ENCODE data around the gene NOL9. TPM values are rescaled to one million over a fixed set of nuclear protein-coding genes. Genes with fewer than 3 reads are reported as not detected.

Gene NOL9
- total RNA-seq, 4 donors from 2014 or later = 20.1 to 41.6 (median 23.6) TPM

- Histone ChIP-seq H3K36me3 (peaks cover 34 to 44% of the 10 kb centered on the region in 2 donors), H3K27ac (no peak overlapping the region), H3K27me3 (no peaks in the 10 kb centered on the region), H3K4me1 (peaks cover 20 to 24% of the 10 kb centered on the region in 2 donors), H3K4me3 (replicated peaks in 1 of 3) (no peak overlapping the region), H3K9me3 (no peaks in the 10 kb centered on the region)
- no peak for DNase-seq
- 91 to 93% methylated on average over 15 to 23 of the region's 24 CpGs for WGBS, 2 donors
- TF ChIP-seq POLR2A (IDR thresholded peaks at IDR 0.05) (no peak), CTCF (IDR thresholded peaks at IDR 0.05) (no peak)
- intact Hi-C loops (cut with DNase I) = no loop called here
Measured at GRCh38 chr1:6588893-6589520, 34.7 kb upstream of the NOL9 start.

DNA sequence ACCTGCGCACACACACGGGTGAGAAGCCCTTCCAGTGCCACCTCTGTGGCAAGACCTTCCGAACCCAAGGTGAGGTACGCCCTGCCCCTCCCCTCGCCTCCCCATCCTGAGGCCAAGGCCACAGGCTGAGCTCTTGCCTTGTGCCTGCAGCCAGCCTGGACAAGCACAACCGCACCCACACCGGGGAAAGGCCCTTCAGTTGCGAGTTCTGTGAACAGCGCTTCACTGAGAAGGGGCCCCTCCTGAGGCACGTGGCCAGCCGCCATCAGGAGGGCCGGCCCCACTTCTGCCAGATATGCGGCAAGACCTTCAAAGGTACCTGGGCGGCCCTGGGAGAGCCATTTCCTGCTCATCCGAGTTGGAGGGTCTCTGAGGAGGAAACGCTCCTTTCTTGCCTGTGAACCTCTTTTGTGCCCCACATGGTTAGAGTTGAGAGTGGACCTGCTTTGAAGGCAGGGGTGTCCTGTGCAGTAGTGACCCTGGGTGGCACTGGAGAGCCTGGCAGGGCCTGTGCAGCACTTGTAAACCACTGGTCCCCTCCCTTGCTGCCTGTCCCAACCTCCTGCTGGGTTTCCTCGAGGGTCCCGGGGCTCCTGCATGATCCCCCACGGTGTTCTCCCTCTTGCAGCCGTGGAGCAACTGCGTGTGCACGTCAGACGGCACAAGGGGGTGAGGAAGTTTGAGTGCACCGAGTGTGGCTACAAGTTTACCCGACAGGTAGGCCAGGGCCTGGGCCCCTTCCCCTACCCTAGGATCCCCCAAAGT, 34.0 kb upstream of the NOL9 start:
- H3K9me3 ChIP-seq = no peaks in the 10 kb centered on the region
- peaks cover 20 to 24% of the 10 kb centered on the region in 2 donors for H3K4me1 ChIP-seq
- TF ChIP-seq CTCF (IDR thresholded peaks at IDR 0.05) (no peak), POLR2A (IDR thresholded peaks at IDR 0.05) (no peak)
- DNase-seq = no peak
- H3K4me3 ChIP-seq (replicated peaks in 1 of 3) = no peak overlapping the region
- H3K27ac ChIP-seq = peak overlapping the region in 2 of 3 donors; percentile 5 to 53
- 81 to 82% methylated on average over 23 of the region's 25 CpGs for WGBS, 2 donors
- intact Hi-C loops (cut with DNase I) = no loop called here
- peaks cover 27 to 37% of the 10 kb centered on the region in 2 donors for H3K36me3 ChIP-seq
- H3K27me3 ChIP-seq = no peaks in the 10 kb centered on the region

- Histone ChIP-seq H3K4me1 (peaks cover 20 to 24% of the 10 kb centered on the region in 2 donors), H3K27me3 (no peaks in the 10 kb centered on the region), H3K4me3 (replicated peaks in 1 of 3) (no peak overlapping the region), H3K9me3 (no peaks in the 10 kb centered on the region), H3K27ac (peak overlapping the region; percentile 5 to 53 (median 21)), H3K36me3 (peaks cover 22 to 28% of the 10 kb centered on the region in 2 donors)
- intact Hi-C loops (cut with DNase I) = no loop called here
- DNase-seq = peak; percentile 97
- TF ChIP-seq CTCF (IDR thresholded peaks at IDR 0.05) (no peak), POLR2A (IDR thresholded peaks at IDR 0.05) (peak in 1 of 2 donors; percentile 47)
- 31 to 52% methylated on average over 10 to 12 of the region's 13 CpGs for WGBS, 2 donors
Measured at GRCh38 chr1:6587261-6588005, 33.1 kb upstream of the NOL9 start.

GRCh38 chr1:6586404-6586816, 32.1 kb upstream of the NOL9 start:
- Histone ChIP-seq H3K4me3 (replicated peaks in 1 of 3) (no peak overlapping the region), H3K36me3 (peaks cover 22 to 27% of the 10 kb centered on the region in 2 donors), H3K27ac (peak overlapping the region in 2 of 3 donors; percentile 17 to 47), H3K9me3 (no peaks in the 10 kb centered on the region), H3K27me3 (no peaks in the 10 kb centered on the region), H3K4me1 (peaks cover 20 to 31% of the 10 kb centered on the region in 2 donors)
- TF ChIP-seq CTCF (IDR thresholded peaks at IDR 0.05) (no peak), POLR2A (IDR thresholded peaks at IDR 0.05) (no peak)
- no peak for DNase-seq
- intact Hi-C loops (cut with DNase I) = no loop called here
- WGBS, 2 donors = 83% methylated on average over 4 of the region's 11 CpGs; no CpG with 5 or more reads in 1 of the 2 donors
